ENCODE measurements around the gene CRADD. TPM values are rescaled to one million over a fixed set of nuclear protein-coding genes. Genes with fewer than 3 reads are reported as not detected.

The CRADD gene
- total RNA-seq, 5 donors from 2014 or later (not counting 1 experiment from before 2014, with no cell fraction given), result 11.2 to 19.3 (median 12.3) TPM

- Histone ChIP-seq H3K27me3 (replicated peaks in 1 of 2; ENCODE audit: control insufficient read depth in 2 of 2, extremely low read depth in 1 of 2, insufficient read depth in 2 of 2, low read length in 1 of 2) (no peaks in the 10 kb centered on the region), H3K9me3 (no peaks in the 10 kb centered on the region), H3K4me3 (ENCODE audit: control insufficient read depth in 1 of 2, extremely low read depth in 1 of 2, low read length in 1 of 2) (no peak overlapping the region), H3K27ac (ENCODE audit: low read length) (no peak overlapping the region), H3K4me1 (ENCODE audit: control insufficient read depth in 1 of 2, extremely low read depth in 1 of 2, insufficient read depth in 2 of 2, low read length in 2 of 2) (peaks cover 0 to 2% of the 10 kb centered on the region in 2 experiments), H3K36me3 (ENCODE audit: control insufficient read depth in 2 of 2, extremely low read depth in 1 of 2, insufficient read depth in 1 of 2, low read length in 1 of 2) (no peaks in the 10 kb centered on the region)
- ATAC-seq (replicated peaks in 1 of 4), result no peak
- no peak overlapping the region for H3K27ac Mint-ChIP-seq
- no peaks in the 10 kb centered on the region for H3K9me3 Mint-ChIP-seq
- H3K4me1 Mint-ChIP-seq, result peaks cover 19 to 42% (median 24%) of the 10 kb centered on the region in 3 donors
- H3K4me3 Mint-ChIP-seq, result no peak overlapping the region
- no peaks in the 10 kb centered on the region for H3K27me3 Mint-ChIP-seq
- no peak for DNase-seq
- POLR2A ChIA-PET, result interaction anchor here in 1 of 2 donors (0.6 kb wide), 1 partner anchor 220 kb away, joined by 3 read pairs; no protein-coding TSS in a partner anchor
- no CpG with 5 or more reads among the region's 3 CpGs for WGBS (ENCODE audit: insufficient coverage)
- peaks cover 4% of the 10 kb centered on the region for H3K36me3 Mint-ChIP-seq
- CTCF ChIA-PET, result interaction anchor here in 1 of 2 donors (0.6 kb wide), 1 partner anchor 79 kb away, joined by 3 read pairs; no protein-coding TSS in a partner anchor
Measured at GRCh38 chr12:93698307-93699092, 21.3 kb downstream of the CRADD start.

DNA sequence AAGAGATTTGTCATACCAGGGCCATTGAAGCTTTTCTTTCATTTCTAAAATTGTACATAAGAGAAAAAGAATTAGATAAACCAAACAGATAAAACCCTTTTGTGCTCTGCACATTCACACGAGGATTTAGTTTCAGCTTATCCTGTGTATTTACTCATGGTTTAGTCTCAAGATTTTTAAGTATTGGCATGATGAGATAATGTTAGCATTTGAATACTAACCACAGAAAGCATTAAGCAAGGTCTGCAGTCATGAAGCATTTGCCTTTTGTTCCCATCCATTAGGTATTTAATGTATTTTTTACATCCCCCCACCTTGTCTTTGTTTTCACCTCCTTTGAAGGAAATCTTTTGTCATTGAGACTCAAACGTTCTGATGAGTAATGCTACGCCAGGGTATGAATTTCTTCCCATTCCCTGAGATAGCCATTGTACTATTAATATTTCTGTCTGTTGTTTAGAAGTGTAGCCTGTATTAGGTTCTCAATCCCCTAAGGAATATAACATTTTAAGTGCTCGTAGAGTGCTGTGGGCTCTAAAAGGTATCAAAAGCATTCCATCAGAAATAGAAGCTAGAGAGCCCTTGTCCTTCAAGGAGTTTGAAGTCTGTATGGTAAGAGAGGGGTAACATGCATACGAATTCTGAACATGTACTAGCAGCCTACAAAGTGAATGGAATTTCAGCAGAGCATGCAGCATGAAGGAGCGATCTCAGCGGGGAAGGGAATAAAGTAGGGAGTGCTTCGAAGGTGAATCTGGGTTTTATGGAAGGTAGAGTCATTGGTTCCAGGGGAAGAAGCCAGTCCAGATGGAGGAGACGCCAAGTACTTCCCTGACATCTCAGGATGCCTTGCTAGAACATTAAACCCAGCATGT lies 22.3 kb downstream of the CRADD start:
- ChIA-PET CTCF (interaction anchor here (0.6 kb wide), 2 partner anchors 78 to 171 kb away, joined by 3 read pairs; no protein-coding TSS in a partner anchor), POLR2A (interaction anchor here in 1 of 2 donors (0.6 kb wide), 1 partner anchor 221 kb away, joined by 3 read pairs; no protein-coding TSS in a partner anchor)
- WGBS (ENCODE audit: insufficient coverage), result 95% methylated on average over 5 of the region's 9 CpGs
- Mint-ChIP-seq H3K36me3 (peaks cover 4% of the 10 kb centered on the region), H3K4me3 (no peak overlapping the region), H3K27me3 (no peaks in the 10 kb centered on the region), H3K4me1 (peaks cover 22 to 45% (median 27%) of the 10 kb centered on the region in 3 donors), H3K27ac (no peak overlapping the region), H3K9me3 (no peaks in the 10 kb centered on the region)
- no peaks in the 10 kb centered on the region for H3K36me3 ChIP-seq (ENCODE audit: control insufficient read depth in 2 of 2, extremely low read depth in 1 of 2, insufficient read depth in 1 of 2, low read length in 1 of 2)
- H3K27me3 ChIP-seq (replicated peaks in 1 of 2; ENCODE audit: control insufficient read depth in 2 of 2, extremely low read depth in 1 of 2, insufficient read depth in 2 of 2, low read length in 1 of 2), result no peaks in the 10 kb centered on the region
- no peaks in the 10 kb centered on the region for H3K9me3 ChIP-seq
- no peak for ATAC-seq (replicated peaks in 1 of 4)
- H3K4me3 ChIP-seq (ENCODE audit: control insufficient read depth in 1 of 2, extremely low read depth in 1 of 2, low read length in 1 of 2), result no peak overlapping the region
- no peak for DNase-seq
- peaks cover 0 to 2% of the 10 kb centered on the region in 2 experiments for H3K4me1 ChIP-seq (ENCODE audit: control insufficient read depth in 1 of 2, extremely low read depth in 1 of 2, insufficient read depth in 2 of 2, low read length in 2 of 2)
- no peak overlapping the region for H3K27ac ChIP-seq (ENCODE audit: low read length)

- Histone ChIP-seq H3K27ac (ENCODE audit: low read length) (no peak overlapping the region), H3K4me1 (ENCODE audit: control insufficient read depth in 1 of 2, extremely low read depth in 1 of 2, insufficient read depth in 2 of 2, low read length in 2 of 2) (peaks cover 0 to 2% of the 10 kb centered on the region in 2 experiments), H3K27me3 (replicated peaks in 1 of 2; ENCODE audit: control insufficient read depth in 2 of 2, extremely low read depth in 1 of 2, insufficient read depth in 2 of 2, low read length in 1 of 2) (no peaks in the 10 kb centered on the region), H3K9me3 (no peaks in the 10 kb centered on the region), H3K36me3 (ENCODE audit: control insufficient read depth in 2 of 2, extremely low read depth in 1 of 2, insufficient read depth in 1 of 2, low read length in 1 of 2) (peaks cover 0 to 3% of the 10 kb centered on the region in 2 donors), H3K4me3 (ENCODE audit: control insufficient read depth in 1 of 2, extremely low read depth in 1 of 2, low read length in 1 of 2) (no peak overlapping the region)
- no peak for DNase-seq
- H3K27me3 Mint-ChIP-seq, result no peaks in the 10 kb centered on the region
- H3K4me3 Mint-ChIP-seq, result no peak overlapping the region
- POLR2A ChIA-PET, result no interaction called here
- no peak overlapping the region for H3K27ac Mint-ChIP-seq
- H3K36me3 Mint-ChIP-seq, result peaks cover 8% of the 10 kb centered on the region
- H3K9me3 Mint-ChIP-seq, result no peaks in the 10 kb centered on the region
- H3K4me1 Mint-ChIP-seq, result peaks cover 27 to 54% (median 28%) of the 10 kb centered on the region in 3 donors
- 89% methylated on average over 1 of the region's 3 CpGs for WGBS (ENCODE audit: insufficient coverage)
- no peak for ATAC-seq (replicated peaks in 1 of 4)
- CTCF ChIA-PET, result interaction anchor here in 1 of 2 donors (0.7 kb wide), 1 partner anchor 356 kb away, joined by 3 read pairs; no protein-coding TSS in a partner anchor
Measured at GRCh38 chr12:93702707-93703315, 25.6 kb downstream of the CRADD start.

DNA sequence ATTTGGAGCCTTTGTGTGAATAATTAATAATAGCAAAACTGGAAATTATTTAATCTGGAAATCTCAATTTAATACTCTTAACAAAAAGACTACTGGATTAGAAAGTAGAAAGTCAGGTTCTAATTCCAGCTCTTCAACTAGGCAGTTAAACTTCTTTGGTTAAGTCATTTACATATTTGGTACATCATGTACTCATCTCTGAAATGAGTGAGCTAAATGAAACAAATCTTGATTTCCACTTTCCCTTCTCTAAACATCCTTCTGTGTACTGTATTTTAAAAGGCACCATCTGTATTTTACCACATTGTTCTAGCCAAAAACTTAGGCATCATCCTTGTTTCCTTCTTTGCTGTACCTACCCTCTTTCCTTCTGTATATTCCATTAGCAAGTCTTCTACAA lies 26.9 kb downstream of the CRADD start:
- Histone ChIP-seq H3K27me3 (replicated peaks in 1 of 2; ENCODE audit: control insufficient read depth in 2 of 2, extremely low read depth in 1 of 2, insufficient read depth in 2 of 2, low read length in 1 of 2) (no peaks in the 10 kb centered on the region), H3K27ac (ENCODE audit: low read length) (no peak overlapping the region), H3K9me3 (no peaks in the 10 kb centered on the region), H3K4me1 (ENCODE audit: control insufficient read depth in 1 of 2, extremely low read depth in 1 of 2, insufficient read depth in 2 of 2, low read length in 2 of 2) (peaks cover 0 to 2% of the 10 kb centered on the region in 2 experiments), H3K36me3 (ENCODE audit: control insufficient read depth in 2 of 2, extremely low read depth in 1 of 2, insufficient read depth in 1 of 2, low read length in 1 of 2) (peaks cover 0 to 3% of the 10 kb centered on the region in 2 donors), H3K4me3 (ENCODE audit: control insufficient read depth in 1 of 2, extremely low read depth in 1 of 2, low read length in 1 of 2) (no peak overlapping the region)
- Mint-ChIP-seq H3K4me1 (peaks cover 24 to 49% (median 26%) of the 10 kb centered on the region in 3 donors), H3K9me3 (peaks cover 0 to 9% (median 3%) of the 10 kb centered on the region in 3 donors), H3K27me3 (no peaks in the 10 kb centered on the region), H3K27ac (no peak overlapping the region), H3K4me3 (no peak overlapping the region), H3K36me3 (peaks cover 16% of the 10 kb centered on the region)
- ATAC-seq (replicated peaks in 1 of 4) (no peak), DNase-seq (no peak)
- ChIA-PET CTCF (no interaction called here), POLR2A (no interaction called here)

- no peak overlapping the region for H3K4me3 Mint-ChIP-seq
- H3K36me3 ChIP-seq (ENCODE audit: control insufficient read depth in 2 of 2, extremely low read depth in 1 of 2, insufficient read depth in 1 of 2, low read length in 1 of 2), result peaks cover 0 to 3% of the 10 kb centered on the region in 2 donors
- no peaks in the 10 kb centered on the region for H3K27me3 ChIP-seq (replicated peaks in 1 of 2; ENCODE audit: control insufficient read depth in 2 of 2, extremely low read depth in 1 of 2, insufficient read depth in 2 of 2, low read length in 1 of 2)
- ChIA-PET CTCF (no interaction called here), POLR2A (no interaction called here)
- H3K4me3 ChIP-seq (ENCODE audit: control insufficient read depth in 1 of 2, extremely low read depth in 1 of 2, low read length in 1 of 2), result no peak overlapping the region
- peaks cover 22 to 44% (median 26%) of the 10 kb centered on the region in 3 donors for H3K4me1 Mint-ChIP-seq
- peaks cover 21% of the 10 kb centered on the region for H3K36me3 Mint-ChIP-seq
- no peak for ATAC-seq (replicated peaks in 1 of 4)
- WGBS (ENCODE audit: insufficient coverage), result 98% methylated on average over 4 of the region's 4 CpGs
- DNase-seq, result no peak
- no peak overlapping the region for H3K27ac Mint-ChIP-seq
- H3K27me3 Mint-ChIP-seq, result no peaks in the 10 kb centered on the region
- H3K27ac ChIP-seq (ENCODE audit: low read length), result no peak overlapping the region
- H3K9me3 ChIP-seq, result no peaks in the 10 kb centered on the region
- H3K9me3 Mint-ChIP-seq, result peaks cover 3 to 14% (median 8%) of the 10 kb centered on the region in 3 donors
- peaks cover 0 to 2% of the 10 kb centered on the region in 2 experiments for H3K4me1 ChIP-seq (ENCODE audit: control insufficient read depth in 1 of 2, extremely low read depth in 1 of 2, insufficient read depth in 2 of 2, low read length in 2 of 2)
Measured at GRCh38 chr12:93704625-93705024, 27.4 kb downstream of the CRADD start.

DNA sequence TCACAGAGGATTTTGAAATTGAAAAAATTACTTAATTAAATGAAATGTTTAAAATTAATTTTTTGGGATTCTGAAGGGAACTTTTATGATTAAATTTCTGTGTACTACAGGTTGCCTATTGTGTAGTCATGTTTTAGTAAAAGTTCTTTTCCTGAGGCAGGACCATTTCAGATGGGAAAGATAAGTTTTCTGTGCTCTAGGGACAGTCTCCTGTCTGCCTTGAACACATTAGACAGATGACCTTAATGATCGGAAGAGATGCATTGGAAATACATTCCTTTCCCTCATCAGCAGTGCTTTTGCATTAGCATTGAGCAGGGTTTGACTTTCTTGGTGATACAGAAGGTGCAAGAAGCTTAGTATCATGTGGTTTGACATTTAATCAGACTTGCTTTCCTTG lies 28.1 kb downstream of the CRADD start:
- Histone ChIP-seq H3K4me3 (ENCODE audit: control insufficient read depth in 1 of 2, extremely low read depth in 1 of 2, low read length in 1 of 2) (no peak overlapping the region), H3K9me3 (no peaks in the 10 kb centered on the region), H3K27ac (ENCODE audit: low read length) (no peak overlapping the region), H3K4me1 (ENCODE audit: control insufficient read depth in 1 of 2, extremely low read depth in 1 of 2, insufficient read depth in 2 of 2, low read length in 2 of 2) (peaks cover 0 to 2% of the 10 kb centered on the region in 2 experiments), H3K27me3 (replicated peaks in 1 of 2; ENCODE audit: control insufficient read depth in 2 of 2, extremely low read depth in 1 of 2, insufficient read depth in 2 of 2, low read length in 1 of 2) (no peaks in the 10 kb centered on the region), H3K36me3 (ENCODE audit: control insufficient read depth in 2 of 2, extremely low read depth in 1 of 2, insufficient read depth in 1 of 2, low read length in 1 of 2) (peaks cover 0 to 3% of the 10 kb centered on the region in 2 donors)
- Mint-ChIP-seq H3K4me3 (no peak overlapping the region), H3K36me3 (peaks cover 26% of the 10 kb centered on the region), H3K27ac (no peak overlapping the region), H3K9me3 (peaks cover 7 to 19% (median 13%) of the 10 kb centered on the region in 3 donors), H3K4me1 (peaks cover 22 to 43% (median 23%) of the 10 kb centered on the region in 3 donors), H3K27me3 (no peaks in the 10 kb centered on the region)
- no peak for ATAC-seq (replicated peaks in 1 of 4)
- DNase-seq, result no peak
- ChIA-PET CTCF (no interaction called here), POLR2A (no interaction called here)
- no CpG with 5 or more reads among the region's 1 CpG for WGBS (ENCODE audit: insufficient coverage)

All from T-cell (primary cell).